ENCODE results near the gene CEP68.
"Not testable (repeated sequence)": the region's sequence is repeated elsewhere in the genome, so short reads cannot be mapped to it uniquely, and the experiment has no call there.

CEP68 gene

GRCh38 chr2:65031341-65032018 is 24.7 kb upstream of the CEP68 start:
- DNase-seq: peak; percentile 30

- DNase-seq: peak; percentile 7
Observed at GRCh38 chr2:65032019-65032975, 23.9 kb upstream of the CEP68 start.

GRCh38 chr2:65033178-65033577 is 23.0 kb upstream of the CEP68 start:
- DNase-seq: no peak

GRCh38 chr2:65033667-65034066 is 22.5 kb upstream of the CEP68 start:
- DNase-seq: not testable (repeated sequence)

- DNase-seq: no peak
Observed at GRCh38 chr2:65035351-65035943, 20.8 kb upstream of the CEP68 start.

- no peak for DNase-seq
Observed at GRCh38 chr2:65037178-65037577, 19.0 kb upstream of the CEP68 start.

- DNase-seq: no peak
Observed at GRCh38 chr2:65039640-65040039, 16.6 kb upstream of the CEP68 start.

GRCh38 chr2:65040400-65041261 is 15.6 kb upstream of the CEP68 start:
- peak; percentile 18 for DNase-seq

- no peak for DNase-seq
Observed at GRCh38 chr2:65043001-65043400, 13.2 kb upstream of the CEP68 start.

- no peak for DNase-seq
Observed at GRCh38 chr2:65044097-65044735, 12.0 kb upstream of the CEP68 start.

GRCh38 chr2:65045651-65046050 is 10.6 kb upstream of the CEP68 start:
- no peak for DNase-seq

GRCh38 chr2:65046633-65047407 is 9.4 kb upstream of the CEP68 start:
- DNase-seq: no peak

GRCh38 chr2:65049010-65049639 is 7.1 kb upstream of the CEP68 start:
- peak; percentile 68 for DNase-seq

- no peak for DNase-seq
Observed at GRCh38 chr2:65050931-65051330, 5.3 kb upstream of the CEP68 start.

- DNase-seq: no peak
Observed at GRCh38 chr2:65053199-65053598, 3.0 kb upstream of the CEP68 start.

- no peak for DNase-seq
Observed at GRCh38 chr2:65054749-65055421, 1.3 kb upstream of the CEP68 start.

- DNase-seq: peak; percentile 52
Observed at GRCh38 chr2:65055422-65056214, 598 bp upstream of the CEP68 start.

- no peak for DNase-seq
Observed at GRCh38 chr2:65057054-65057375, 799 bp downstream of the CEP68 start.

GRCh38 chr2:65057391-65058052 is 1.3 kb downstream of the CEP68 start:
- no peak for DNase-seq

Data from NCI-H510A (cell line).